SIG-M5 treated with dmso at 0.1 percent for 504 hours (cell line): ENCODE results near the gene MAP3K12.
"Not testable (repeated sequence)": the region's sequence is repeated elsewhere in the genome, so short reads cannot be mapped to it uniquely, and the experiment has no call there.

Source experiments
- DNase-seq: peaks from one replicate; lab custom pipeline; 2025; ENCODE audit not compliant: unreplicated experiment; lab: John Stamatoyannopoulos, UW

Gene MAP3K12

GRCh38 chr12:53492830-53493609 is 6.2 kb downstream of the MAP3K12 start:
- DNase-seq = peak; percentile 82

DNA sequence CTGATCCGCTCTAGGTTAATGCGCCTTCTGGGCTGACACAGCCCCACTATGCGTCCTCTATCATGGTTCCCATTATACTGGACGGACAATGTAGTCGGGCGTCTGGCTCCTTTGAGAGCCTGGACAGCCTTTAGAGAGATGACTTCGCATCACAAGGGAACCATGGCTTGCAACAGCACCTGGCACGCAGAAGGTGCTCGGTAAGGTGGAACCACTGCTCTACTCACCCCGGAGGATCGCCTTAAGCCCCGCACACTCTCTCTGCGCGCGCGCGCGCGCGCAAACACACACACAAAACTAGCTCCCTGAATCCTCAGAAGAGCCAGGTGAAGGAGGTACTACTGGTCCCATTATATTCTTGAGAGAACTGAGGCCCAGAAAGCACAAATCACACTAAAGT is 7.1 kb downstream of the MAP3K12 start:
- no peak for DNase-seq

- DNase-seq = no peak
Observed at GRCh38 chr12:53489242-53489864, 9.9 kb downstream of the MAP3K12 start.

- DNase-seq = no peak
Observed at GRCh38 chr12:53486736-53487487, 12.3 kb downstream of the MAP3K12 start.

GRCh38 chr12:53485955-53486735 is 13.1 kb downstream of the MAP3K12 start:
- DNase-seq = no peak

GRCh38 chr12:53484686-53485575 is 14.3 kb downstream of the MAP3K12 start:
- no peak for DNase-seq

GRCh38 chr12:53483979-53484377 is 15.3 kb downstream of the MAP3K12 start:
- no peak for DNase-seq

- no peak for DNase-seq
Observed at GRCh38 chr12:53483225-53483978, 15.9 kb downstream of the MAP3K12 start.

DNA sequence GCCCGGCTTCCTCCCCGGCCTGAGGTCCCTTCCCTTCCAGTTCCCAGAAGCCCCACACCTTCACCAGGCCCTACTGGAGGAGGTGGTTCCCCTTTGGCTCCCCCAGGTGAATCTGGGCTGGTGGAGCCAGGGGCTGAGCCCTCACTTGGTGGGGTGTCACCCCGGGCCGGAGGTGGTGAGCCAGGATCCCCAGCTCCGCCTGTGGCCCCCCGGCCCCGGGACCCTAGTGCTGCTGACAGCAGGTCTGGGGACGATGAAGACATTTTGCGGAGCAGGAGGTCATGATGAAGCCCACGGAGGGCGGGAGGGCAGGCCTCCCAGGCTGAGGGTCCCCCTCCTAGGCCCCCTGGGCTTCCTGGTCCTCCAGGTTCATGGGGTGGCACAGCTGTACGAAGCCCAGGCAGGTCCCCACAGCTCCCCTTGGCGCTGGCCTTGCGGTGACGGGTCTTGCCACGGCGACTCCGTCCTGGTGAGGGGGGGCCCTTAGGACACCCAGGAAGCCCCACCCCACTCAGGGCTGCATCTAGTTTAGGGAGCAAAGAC is 16.6 kb downstream of the MAP3K12 start:
- no peak for DNase-seq

- peak; percentile 27 for DNase-seq
Observed at GRCh38 chr12:53481939-53482586, 17.2 kb downstream of the MAP3K12 start.

GRCh38 chr12:53481458-53481857 is 17.8 kb downstream of the MAP3K12 start:
- not testable (repeated sequence) for DNase-seq

- DNase-seq = no peak
Observed at GRCh38 chr12:53480491-53481442, 18.5 kb downstream of the MAP3K12 start.

DNA sequence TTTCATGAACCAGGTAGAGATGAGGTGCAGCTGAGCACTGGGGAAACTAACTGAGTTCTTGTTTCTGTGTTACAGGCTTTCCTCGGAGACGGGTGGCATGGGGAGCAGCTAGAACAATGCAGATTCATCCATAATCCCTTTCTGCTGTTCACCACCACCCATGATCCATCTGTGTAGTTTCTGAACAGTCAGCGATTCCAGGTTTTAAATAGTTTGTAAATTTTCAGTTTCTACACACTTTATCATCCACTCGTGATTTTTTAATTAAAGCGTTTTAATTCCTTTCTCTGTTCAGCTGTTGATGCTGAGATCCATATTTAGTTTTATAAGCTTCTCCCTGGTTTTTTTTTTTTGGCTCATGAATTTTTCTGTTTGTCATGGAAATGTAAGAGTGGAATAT is 19.9 kb downstream of the MAP3K12 start:
- no peak for DNase-seq

- no peak for DNase-seq
Observed at GRCh38 chr12:53478865-53479264, 20.4 kb downstream of the MAP3K12 start.

GRCh38 chr12:53476769-53477209 is 22.5 kb downstream of the MAP3K12 start:
- DNase-seq = peak; percentile 41

GRCh38 chr12:53474819-53475218 is 24.4 kb downstream of the MAP3K12 start:
- DNase-seq = no peak

GRCh38 chr12:53474077-53474476 is 25.2 kb downstream of the MAP3K12 start:
- no peak for DNase-seq
